ENCODE results near the gene ARRB2. TPM values are rescaled to one million over a fixed set of nuclear protein-coding genes. Genes with fewer than 3 reads are reported as not detected.
"Not testable (repeated sequence)": the region's sequence is repeated elsewhere in the genome, so short reads cannot be mapped to it uniquely, and the experiment has no call there.

The ARRB2 gene
- polyA plus RNA-seq, 2 of the 4 experiments (the other 2 are of a cell fraction) = 61.0 to 73.1 TPM

GRCh38 chr17:4676791-4677190 is 33.6 kb upstream of the ARRB2 start:
- Histone ChIP-seq H3K4me1 (peaks cover 39% of the 10 kb centered on the region), H3K4me3 (no peak overlapping the region), H3K27ac (no peak overlapping the region), H3K9me3 (no peaks in the 10 kb centered on the region), H3K4me2 (no peak overlapping the region)
- TF ChIP-seq KDM5A (IDR thresholded peaks at IDR 0.05) = no peak
- no peak for TF ChIP-seq CTCF (IDR thresholded peaks at IDR 0.05)
- TF ChIP-seq ESRRA (IDR thresholded peaks at IDR 0.05; ENCODE audit: borderline replicate concordance, low read length) = no peak
- FAIRE-seq (no peak), ATAC-seq (no peak), DNase-seq (ENCODE audit: low read depth in 1 of 2, low spot score in 1 of 2) (no peak)
- whole genome bisulfite sequencing (ENCODE audit: missing lambda C conversion rate) = 80% methylated on average over 7 of the region's 7 CpGs
- POLR2A ChIA-PET = no interaction called here
- CTCF ChIA-PET = interaction anchor here (0.6 to 2.4 kb wide), 8 partner anchors 9 to 147 kb away, joined by 3 to 15 read pairs (median 4); partner anchors contain the start of gene ARRB2

- TF ChIP-seq BHLHE40 (IDR thresholded peaks at IDR 0.05; ENCODE audit: low read depth, low read length) (no peak), GATA3 (IDR thresholded peaks at IDR 0.05; ENCODE audit: borderline replicate concordance) (peak; percentile 49; the same call in 1 of the 2 replicates), FOSL2 (IDR thresholded peaks at IDR 0.05) (no peak), FOSL2 (CRISPR knock-in tag; IDR thresholded peaks at IDR 0.05) (peak; percentile 51)
- POLR2A ChIA-PET = interaction anchor here (1.0 kb wide), 1 partner anchor 32 kb away, joined by 5 read pairs; the partner anchor contains the start of gene ARRB2
- Histone ChIP-seq H3K27ac (peak overlapping the region; percentile 42 to 68; a peak in 5 of 6 replicates), H3K4me1 (peaks cover 39% of the 10 kb centered on the region), H3K4me2 (peak overlapping the region; percentile 65), H3K4me3 (no peak overlapping the region), H3K9me3 (no peaks in the 10 kb centered on the region)
- CTCF ChIA-PET = interaction anchor here (0.7 to 2.1 kb wide), 8 partner anchors 10 to 217 kb away, joined by 3 to 6 read pairs (median 4); partner anchors contain the start of gene PELP1
- DNase-seq (ENCODE audit: low read depth in 1 of 2, low spot score in 1 of 2) (peak; percentile 43 to 78), ATAC-seq (peak; percentile 37 to 73; a peak in 3 of 6 replicates), FAIRE-seq (peak; percentile 93)
- WGBS (ENCODE audit: missing lambda C conversion rate) = 22% methylated on average over 14 of the region's 14 CpGs
These were observed 31.9 kb upstream of the ARRB2 start for GRCh38 chr17:4678448-4679026.

GRCh38 chr17:4679658-4680057 is 30.8 kb upstream of the ARRB2 start:
- 5% methylated on average over 7 of the region's 7 CpGs for WGBS (ENCODE audit: missing lambda C conversion rate)
- POLR2A ChIA-PET = interaction anchor here (1.2 kb wide), 1 partner anchor 24 kb away, joined by 5 read pairs; the partner anchor contains the start of gene PELP1
- Histone ChIP-seq H3K4me3 (peak overlapping the region; percentile 4; the same call in 1 of the 3 replicates), H3K4me2 (peak overlapping the region; percentile 65), H3K9me3 (no peaks in the 10 kb centered on the region), H3K4me1 (peaks cover 39% of the 10 kb centered on the region), H3K27ac (peak overlapping the region; percentile 42 to 68)
- no peak for TF ChIP-seq ZNF302 (CRISPR knock-in tag; IDR thresholded peaks at IDR 0.05)
- peak; percentile 55; the same call in 1 of the 2 replicates for TF ChIP-seq FOSL2 (IDR thresholded peaks at IDR 0.05)
- peak; percentile 92 for TF ChIP-seq FOSL2 (CRISPR knock-in tag; IDR thresholded peaks at IDR 0.05)
- TF ChIP-seq MAX (IDR thresholded peaks at IDR 0.05) = peak; percentile 32; the same call in 1 of the 2 replicates
- TF ChIP-seq MAZ (IDR thresholded peaks at IDR 0.05; ENCODE audit: borderline replicate concordance, low read depth, low read length) = no peak
- peak; percentile 61 for TF ChIP-seq MAFK (IDR thresholded peaks at IDR 0.05; ENCODE audit: partially characterized antibody)
- FAIRE-seq (peak; percentile 99), ATAC-seq (peak; percentile 86 to 94), DNase-seq (ENCODE audit: low read depth in 1 of 2, low spot score in 1 of 2) (peak; percentile 68 to 74)
- CTCF ChIA-PET = interaction anchor here (0.6 to 2.1 kb wide), 8 partner anchors 11 to 113 kb away, joined by 3 to 6 read pairs (median 4); partner anchors contain the start of genes ARRB2 and PELP1

- CTCF ChIA-PET = interaction anchor here (1.7 kb wide), 1 partner anchor 262 kb away, joined by 4 read pairs; no protein-coding TSS in a partner anchor
- DNase-seq (ENCODE audit: low read depth in 1 of 2, low spot score in 1 of 2); FAIRE-seq; H3K4me3 ChIP-seq; H3K27ac ChIP-seq; POLR2A ChIA-PET; H3K9me3 ChIP-seq; ATAC-seq; H3K4me2 ChIP-seq: not testable (repeated sequence)
- peaks cover 25% of the 10 kb centered on the region for H3K4me1 ChIP-seq
- WGBS (ENCODE audit: missing lambda C conversion rate) = 94% methylated on average over 5 of the region's 5 CpGs
These were observed 26.7 kb upstream of the ARRB2 start for GRCh38 chr17:4683739-4684138.

GRCh38 chr17:4689872-4690271 is 20.6 kb upstream of the ARRB2 start:
- H3K9me3 ChIP-seq; H3K4me2 ChIP-seq; ATAC-seq; POLR2A ChIA-PET; H3K27ac ChIP-seq; FAIRE-seq; H3K4me1 ChIP-seq; H3K4me3 ChIP-seq; DNase-seq (ENCODE audit: low read depth in 1 of 2, low spot score in 1 of 2): not testable (repeated sequence)
- CTCF ChIA-PET = interaction anchor here (0.5 to 3.4 kb wide), 6 partner anchors 10 to 123 kb away, joined by 3 to 11 read pairs (median 4); no protein-coding TSS in a partner anchor
- WGBS (ENCODE audit: missing lambda C conversion rate) = 87% methylated on average over 12 of the region's 12 CpGs
